ENCODE results near the gene PRAC1.
A peak's percentile ranks its signal among the peaks of the same experiment; 100 is the strongest.

Gene PRAC1

DNA sequence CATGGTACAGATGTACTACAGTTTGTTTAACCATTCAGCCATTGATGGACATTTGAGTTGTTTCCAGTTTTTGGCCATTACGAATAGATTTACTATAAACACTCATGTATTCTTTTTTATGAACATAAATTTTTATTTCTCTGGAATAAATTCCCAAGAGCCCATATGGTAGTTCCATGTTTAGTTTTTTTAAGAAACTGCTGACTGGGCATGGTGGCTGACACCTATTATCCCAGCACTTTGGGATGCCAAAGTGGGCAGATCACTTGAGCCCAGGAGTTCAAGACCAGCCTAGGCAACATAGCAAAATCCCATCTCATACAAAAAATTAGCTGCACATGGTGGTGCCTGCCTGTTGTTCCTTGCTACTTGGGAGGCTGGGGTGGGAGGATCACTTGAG lies 30.3 kb downstream of the PRAC1 start:
- DNase-seq = no peak

DNA sequence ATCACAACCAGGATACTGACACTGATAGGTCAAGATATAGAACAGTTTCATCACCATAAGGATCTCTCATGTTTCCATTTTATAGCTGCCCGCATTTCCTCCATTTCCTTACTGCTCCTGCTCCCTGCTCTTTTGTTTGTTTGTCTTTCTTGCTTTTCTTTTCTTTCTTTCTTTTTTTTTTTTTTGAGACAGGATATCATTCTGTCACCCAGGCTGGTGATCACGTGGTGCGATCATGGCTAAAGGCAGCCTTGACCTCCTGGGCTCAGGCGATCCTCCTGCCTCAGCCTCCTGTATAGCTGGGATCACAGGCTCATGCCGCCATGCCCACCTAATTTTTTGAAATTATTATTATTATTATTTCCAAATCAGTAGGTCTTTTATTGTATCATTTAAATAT lies 31.7 kb downstream of the PRAC1 start:
- DNase-seq = no peak

DNA sequence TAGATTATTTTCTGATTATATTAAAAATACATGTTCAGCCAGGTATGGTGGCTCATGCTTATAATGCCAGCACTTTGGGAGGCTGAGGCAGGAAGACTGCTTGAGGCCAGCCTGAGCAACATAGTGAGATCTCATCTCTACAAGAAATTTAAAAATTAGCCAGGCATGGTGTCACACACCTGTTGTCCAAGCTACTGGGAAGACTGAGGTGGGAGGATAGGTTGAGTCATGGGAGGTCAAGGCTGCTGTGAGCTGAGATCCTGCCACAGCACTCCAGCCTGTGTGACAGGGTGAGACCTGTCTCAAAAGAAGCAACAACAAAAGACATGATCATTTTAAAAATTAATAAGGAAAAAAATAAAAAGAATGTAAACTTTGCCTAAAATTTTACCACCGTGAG lies 40.7 kb downstream of the PRAC1 start:
- DNase-seq = no peak

DNA sequence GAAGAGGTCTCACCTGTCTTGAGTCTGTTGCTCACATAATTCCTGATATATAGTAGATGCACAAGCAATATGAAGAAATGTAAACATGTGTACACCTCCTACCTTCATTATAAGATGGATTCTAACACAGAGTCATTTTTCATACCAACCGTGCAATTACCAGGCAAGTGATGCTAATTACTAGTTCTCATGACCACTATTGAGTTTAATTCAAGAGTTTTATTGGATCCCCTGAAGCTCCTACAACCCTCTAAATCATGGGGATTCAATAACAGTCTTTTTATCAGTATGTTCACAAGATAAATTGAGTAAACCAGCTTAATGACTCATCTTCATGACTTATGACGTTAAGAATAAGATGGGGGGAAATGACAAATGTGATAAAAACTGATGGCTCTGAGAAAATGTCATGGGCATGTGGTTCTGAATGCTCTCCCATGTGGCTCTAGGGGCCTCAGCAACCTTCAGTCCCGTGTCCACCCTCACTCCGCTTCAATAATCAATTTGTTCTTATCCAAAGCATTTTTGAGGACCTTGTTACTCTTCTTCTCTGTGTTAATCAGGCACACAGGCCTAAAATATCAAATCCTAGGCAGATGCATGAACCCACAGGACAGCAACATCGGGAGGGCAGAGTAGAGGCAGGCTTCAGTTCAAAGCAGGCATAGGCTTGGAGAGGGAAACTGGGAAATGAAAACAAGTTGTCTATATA lies 42.8 kb downstream of the PRAC1 start:
- DNase-seq = no peak

DNA sequence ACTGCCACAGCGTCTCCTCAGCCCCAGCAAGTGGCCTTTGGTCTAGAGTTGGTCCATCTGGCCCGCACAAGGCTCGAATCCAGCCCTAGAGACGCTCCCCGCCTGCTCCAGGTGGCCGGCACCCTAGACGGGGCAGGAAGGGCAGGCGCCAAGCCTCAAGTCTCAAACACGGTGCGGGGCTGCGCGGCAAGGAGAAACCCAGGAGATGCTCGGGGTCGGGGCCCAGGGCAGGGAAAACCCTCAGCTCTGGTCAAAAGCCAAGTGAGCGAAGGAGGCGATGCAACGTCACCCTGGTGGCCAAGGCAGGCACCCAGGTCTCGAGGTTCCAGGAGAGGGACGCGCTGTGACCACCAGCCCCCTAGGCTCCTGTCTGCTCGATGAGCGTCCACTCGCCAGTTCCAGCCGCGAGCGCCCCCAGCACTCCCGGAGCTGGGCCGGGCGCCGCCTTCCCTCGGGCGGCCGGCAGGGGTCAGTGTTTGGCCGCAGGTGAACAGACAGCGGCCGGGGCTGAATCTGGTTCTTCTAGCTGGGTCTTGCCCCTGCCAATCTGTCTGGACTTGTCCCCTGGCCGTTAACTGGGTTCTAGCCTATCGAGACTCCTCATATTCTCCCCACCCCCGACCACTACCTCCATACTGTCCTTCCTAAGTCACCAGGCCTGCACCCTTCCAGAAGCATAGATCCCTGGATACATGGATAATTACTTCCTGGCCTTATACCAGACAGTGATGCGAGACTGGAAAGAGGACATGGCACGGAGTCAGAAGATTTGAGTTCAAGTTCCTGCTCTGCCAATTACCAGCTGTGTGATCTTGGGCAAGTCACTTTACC lies 44.0 kb downstream of the PRAC1 start:
- peak; percentile 87 for DNase-seq

DNA sequence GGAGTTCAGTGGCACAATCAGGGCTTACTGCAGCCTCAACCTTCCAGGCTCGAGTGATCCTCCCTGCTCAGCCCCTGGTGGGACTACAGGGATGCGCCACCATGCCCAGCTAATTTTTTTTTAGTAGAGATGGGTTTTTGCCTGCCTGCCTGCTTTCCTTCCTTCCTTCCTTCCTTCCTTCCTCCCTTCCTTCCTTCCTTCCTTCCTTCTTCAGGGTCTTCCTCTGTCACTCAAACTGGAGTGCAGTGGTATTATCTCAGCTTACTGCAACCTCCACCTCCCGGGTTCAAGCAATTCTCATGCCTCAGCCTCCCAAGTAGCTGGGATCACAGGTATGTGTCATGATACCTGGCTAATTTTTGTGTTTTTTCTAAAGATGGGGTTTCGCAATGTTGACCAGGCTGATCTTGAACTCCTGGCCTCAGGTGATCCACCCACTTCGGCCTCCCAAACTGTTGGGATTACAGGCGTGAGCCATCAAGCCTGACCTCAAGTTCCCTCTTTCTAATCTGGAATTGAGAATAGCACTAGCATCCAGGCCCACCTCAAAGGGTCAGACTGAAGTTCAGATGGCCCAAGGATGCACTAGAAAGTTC lies 45.3 kb downstream of the PRAC1 start:
- DNase-seq = no peak

DNA sequence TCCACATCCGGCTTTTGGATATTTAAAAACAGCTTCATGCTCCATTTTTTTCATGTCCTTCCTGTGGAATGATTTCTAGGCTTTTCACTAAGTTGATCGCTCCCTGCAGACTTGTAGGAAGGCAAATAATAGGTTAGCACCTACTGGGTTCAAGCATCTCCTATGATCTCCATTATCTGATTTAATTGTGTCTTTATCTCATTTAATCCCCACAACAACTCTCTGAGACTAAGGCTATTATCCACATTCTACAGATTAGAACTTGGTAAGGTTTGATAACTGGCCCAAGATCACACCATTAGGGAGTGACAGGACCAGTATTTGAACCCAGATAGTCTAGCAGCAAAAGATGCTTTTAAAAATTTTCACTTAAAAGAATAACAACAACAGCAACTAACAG lies 50.0 kb downstream of the PRAC1 start:
- no peak for DNase-seq
